GM11168 (cell line): ENCODE data around the gene LGALS16.
"Not testable (repeated sequence)": the region's sequence is repeated elsewhere in the genome, so short reads cannot be mapped to it uniquely, and the experiment has no call there.

Experiments
- in situ Hi-C: fragments of 300-500 bp; cut with MboI; formaldehyde crosslinking; loops from one replicate; pipeline ENCODE4 v1.12.0; 2022; ENCODE audit warnings: low sequenced_read_pairs; ENCODE audit not compliant: unreplicated experiment

Gene LGALS16, protein sequence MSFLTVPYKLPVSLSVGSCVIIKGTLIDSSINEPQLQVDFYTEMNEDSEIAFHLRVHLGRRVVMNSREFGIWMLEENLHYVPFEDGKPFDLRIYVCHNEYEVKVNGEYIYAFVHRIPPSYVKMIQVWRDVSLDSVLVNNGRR

DNA sequence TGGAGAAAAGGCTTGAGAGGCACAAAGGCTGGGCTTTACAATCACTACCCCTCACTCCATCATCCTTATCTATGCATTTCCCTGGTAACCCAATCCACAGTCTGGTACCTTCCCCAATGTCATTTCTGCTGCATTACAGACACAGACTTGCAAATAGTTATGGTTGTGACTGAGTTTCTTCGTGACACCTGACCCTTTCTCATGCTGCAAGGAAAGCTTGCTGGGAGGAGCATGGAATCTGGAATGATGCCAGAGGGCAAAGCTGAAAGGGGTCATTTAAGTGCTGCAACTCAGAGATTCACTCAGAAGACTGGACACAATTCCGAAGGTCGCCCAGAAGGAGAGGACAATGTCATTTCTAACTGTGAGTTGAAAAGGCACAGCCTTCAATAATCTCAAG, at the start of gene LGALS16:
Gene LGALS16 (plus strand): TSS at position 301 of the 400 bp plus-strand sequence. CDS start 49 bp downstream, at position 350.
- in situ Hi-C loops: no loop called here

DNA sequence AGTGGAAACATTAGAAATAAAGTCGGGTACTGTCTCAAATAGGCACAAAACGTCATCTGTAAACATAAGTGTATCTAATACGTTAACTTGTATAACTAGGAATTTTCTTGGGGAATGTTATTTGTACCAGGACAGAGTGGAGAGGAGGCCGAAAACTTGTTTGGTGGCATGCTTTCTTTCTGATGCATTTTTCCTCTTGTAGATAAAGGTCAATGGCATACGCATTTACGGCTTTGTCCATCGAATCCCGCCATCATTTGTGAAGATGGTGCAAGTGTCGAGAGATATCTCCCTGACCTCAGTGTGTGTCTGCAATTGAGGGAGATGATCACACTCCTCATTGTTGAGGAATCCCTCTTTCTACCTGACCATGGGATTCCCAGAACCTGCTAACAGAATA, 48.7 kb upstream of the LGALS16 start:
- in situ Hi-C loops: no loop called here

GRCh38 chr19:39607561-39607960, 48.2 kb upstream of the LGALS16 start:
- in situ Hi-C loops: no loop called here

DNA sequence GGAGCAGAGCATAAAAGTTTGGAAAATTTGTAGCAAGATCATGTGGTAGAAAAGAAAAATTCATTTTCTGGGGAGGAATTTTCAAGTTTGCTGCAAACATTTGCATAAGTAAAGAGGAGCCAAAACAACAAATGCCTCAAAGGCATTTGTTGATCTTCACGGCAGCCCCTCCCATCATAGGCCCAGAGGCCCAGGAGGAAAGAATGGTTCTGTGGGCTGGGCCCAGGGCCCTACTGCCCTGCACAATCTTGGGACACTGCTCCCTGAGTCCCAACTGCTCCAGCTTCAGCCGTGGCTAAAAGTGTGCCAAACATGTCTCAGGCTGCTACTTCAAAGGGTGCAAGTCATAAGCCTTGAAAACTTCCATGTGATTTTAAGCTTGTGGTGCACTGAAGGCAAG, 42.1 kb upstream of the LGALS16 start:
- in situ Hi-C loops: no loop called here

GRCh38 chr19:39617745-39618144, 38.0 kb upstream of the LGALS16 start:
- in situ Hi-C loops: no loop called here

DNA sequence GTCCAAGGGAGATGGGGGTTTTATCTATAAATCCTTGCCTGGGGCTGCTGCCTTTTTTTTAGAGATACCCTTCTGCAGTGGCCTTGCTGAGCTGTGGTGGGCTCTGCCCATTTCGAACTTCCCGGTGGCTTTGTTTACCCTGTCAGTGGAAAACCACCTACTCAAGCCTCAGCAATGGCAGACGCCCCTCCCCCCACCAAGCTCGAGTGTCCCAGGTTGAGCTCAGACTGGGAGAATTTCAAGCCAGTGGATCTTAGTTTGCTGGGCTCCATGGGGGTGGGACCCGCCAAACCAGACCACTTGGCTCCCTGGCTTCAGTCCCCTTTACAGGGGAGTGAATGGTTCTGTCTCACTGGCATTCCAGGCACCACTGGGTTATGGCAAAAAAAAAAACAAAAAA, 31.8 kb upstream of the LGALS16 start:
- in situ Hi-C loops: no loop called here

DNA sequence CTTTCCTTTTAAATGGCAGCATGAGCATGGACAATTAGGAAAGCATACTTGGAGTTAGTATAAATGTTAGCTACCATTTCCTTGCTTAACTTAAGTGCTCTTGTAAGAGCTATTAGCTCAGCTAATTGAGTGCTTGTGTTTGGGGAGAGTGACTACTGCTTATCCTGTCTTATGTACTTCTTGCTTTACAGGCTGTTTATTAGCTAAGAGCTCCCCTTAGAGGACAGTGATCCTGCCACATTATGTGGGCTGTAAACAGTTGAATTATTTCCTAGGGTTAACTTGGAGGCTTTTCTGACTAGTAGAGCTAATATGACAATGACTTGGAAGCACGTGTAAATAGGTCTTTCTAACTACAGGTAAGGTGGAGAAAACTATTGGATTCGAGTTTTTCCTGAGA, 28.1 kb upstream of the LGALS16 start:
- in situ Hi-C loops: not testable (repeated sequence)

DNA sequence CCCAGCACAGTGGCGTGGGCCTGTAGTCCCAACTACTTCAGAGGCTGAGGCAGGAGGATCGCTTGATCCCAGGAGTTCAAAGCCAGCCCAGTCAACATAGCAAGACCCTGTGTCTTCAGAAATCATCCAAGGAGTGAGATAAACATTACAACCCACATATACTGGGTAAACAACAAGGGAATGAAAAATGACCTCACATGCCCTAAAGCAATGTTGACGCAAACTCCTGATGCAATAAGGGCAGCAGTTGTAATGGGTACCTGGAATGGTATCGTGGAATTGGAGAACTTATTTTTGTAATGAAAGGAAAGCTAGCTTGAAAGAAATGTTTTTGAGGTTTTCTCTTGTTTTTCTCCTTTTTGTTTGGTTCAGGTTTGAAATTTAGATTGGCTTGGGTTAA, 24.5 kb upstream of the LGALS16 start:
- in situ Hi-C loops: no loop called here

DNA sequence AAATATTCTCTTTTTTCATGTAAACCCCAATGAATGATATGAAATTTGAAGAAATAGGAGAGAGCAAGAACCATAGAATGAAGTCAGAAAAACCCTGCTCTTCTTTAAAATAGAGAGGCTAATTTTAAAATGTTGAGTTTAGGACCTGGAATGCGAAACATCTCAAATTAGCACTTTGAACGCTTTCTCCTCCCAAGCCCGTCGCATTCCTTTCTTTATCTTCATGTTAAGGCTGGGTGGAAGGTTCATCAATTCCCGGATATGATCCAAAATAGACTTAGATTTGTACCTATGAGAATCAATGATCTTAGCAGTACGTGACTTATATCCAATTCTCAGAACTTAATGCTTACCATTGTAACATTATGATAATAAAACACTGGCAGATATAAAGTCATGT, 24.1 kb upstream of the LGALS16 start:
- in situ Hi-C loops: no loop called here

DNA sequence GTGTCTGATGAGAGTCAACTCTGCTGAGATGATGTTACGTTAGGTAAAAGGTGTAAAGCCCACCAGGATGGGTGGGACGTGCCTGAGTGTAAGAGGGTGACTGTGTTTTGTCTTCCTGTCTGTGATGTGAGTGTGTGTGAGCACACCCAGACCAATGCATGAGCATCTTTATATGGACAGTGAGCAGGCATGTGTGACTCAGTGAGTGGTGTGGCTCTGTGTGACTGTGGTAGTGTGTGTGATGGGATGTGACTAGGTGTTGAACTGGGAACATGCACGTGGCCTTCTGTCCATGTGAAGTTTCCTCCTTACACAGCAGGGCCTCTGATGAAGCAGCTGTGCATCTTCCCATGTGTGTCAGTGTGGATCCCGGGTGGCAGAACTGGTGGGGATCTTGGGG, 17.8 kb upstream of the LGALS16 start:
- in situ Hi-C loops: no loop called here

DNA sequence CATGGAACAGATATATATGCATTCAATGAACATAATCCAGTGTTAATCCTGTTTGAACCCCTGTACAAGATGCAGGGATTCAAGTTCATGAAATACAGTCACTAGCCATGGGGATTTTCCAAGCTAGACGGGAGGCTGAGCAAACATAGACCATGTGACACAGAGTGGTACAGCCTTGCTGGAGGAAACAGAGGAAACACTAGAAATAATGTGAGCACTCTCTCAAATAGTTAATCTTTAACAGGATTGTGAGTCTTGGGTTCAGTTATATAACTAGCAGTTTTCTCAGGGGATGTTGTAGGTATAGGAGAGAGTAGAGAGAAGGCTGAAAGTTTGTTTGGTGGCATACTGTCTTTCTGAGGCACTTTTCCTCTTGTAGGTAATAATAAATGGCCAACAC, 13.9 kb upstream of the LGALS16 start:
- in situ Hi-C loops: no loop called here

DNA sequence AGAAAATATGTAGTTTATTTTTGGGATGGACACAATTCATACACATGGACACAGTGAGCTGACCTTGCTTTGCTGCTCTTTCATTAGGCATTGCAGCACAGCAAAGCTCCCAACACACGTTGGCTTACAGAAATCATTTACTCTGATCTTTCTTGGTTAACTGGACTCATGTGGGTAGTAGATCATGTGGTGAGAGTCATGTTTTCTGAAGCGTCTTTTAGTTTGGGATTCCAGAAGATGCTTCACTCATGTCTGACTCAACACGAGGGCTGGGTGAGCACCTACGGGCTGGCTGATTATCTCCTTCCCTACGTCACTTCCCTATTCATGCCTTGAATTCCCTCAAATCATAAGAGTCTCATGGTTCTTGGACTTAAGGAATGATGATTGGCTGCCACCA, 12.1 kb upstream of the LGALS16 start:
- in situ Hi-C loops: no loop called here

GRCh38 chr19:39645800-39646411, 9.8 kb upstream of the LGALS16 start:
- in situ Hi-C loops: no loop called here

DNA sequence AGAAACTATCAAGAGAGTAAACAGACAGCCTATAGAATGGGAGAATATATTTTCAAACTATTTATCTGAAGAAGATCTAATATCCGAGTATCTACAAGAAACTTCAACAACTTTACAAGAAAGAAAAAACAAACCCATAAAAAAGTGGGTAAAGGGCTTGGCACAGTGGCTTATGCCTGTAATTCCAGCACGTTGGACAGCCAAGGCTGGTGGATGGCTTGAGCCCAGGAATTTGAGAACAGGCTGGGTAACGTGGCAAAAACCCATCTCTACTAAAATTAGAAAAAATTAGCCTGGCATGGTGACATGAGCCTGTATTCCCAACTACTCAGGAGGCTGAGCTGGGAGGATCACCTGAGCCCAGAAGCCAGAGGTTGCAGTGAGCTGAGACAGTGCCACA, 7.8 kb upstream of the LGALS16 start:
- in situ Hi-C loops: no loop called here

DNA sequence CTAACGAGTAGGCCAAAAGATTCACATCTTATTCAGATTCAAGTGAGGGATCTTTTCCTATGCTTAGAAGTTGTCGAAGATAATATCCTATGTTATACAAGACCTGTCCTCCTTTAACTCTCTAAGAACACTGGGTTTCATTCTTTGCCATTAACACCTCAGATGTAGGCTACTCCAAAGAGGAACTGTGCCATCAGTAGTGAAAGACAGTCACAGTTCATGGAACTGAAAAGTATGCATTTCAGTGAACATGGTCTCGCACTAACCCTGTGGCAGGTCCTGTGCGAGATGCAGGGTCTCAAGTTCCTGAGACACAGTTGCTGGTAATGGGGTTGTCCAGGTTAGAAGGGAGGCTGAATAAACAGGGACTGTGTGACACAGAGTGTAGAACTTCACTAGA, 4.1 kb downstream of the LGALS16 start:
- in situ Hi-C loops: no loop called here

DNA sequence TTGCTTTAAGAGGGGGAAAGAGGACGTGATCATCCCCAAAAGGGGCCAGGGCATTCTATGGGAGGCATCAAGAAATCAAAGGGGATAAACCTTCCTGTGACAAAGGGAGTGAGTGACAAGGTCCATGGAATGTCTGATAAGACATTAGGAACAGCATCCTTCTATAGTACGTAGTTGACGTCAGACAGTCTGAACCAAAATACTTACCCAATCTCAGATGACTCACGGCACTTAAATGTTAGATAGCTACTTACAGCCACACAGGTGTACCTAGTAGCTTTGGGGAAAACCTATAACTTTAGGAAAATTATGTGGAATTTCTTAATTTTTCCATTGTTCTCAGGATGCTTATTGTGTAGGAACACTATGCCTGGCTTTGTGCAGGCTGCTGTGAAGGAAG, 4.9 kb downstream of the LGALS16 start:
- in situ Hi-C loops: no loop called here

- in situ Hi-C loops: no loop called here
These were observed 5.9 kb downstream of the LGALS16 start for GRCh38 chr19:39661565-39661964.

DNA sequence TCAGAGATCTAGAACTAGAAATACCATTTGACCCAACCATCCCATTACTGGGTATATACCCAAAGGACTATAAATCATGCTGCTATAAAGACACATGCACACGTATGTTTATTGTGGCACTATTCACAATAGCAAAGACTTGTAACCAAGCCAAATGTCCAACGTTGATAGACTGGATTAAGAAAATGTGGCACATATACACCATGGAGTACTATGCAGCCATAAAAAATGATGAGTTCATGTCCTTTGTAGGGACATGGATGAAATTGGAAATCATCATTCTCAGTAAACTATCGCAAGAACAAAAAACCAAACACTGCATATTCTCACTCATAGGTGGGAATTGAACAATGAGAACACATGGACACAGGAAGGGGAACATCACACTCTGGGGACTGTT, 14.1 kb downstream of the LGALS16 start:
- in situ Hi-C loops: loop anchor here (5.0 kb wide), 1 partner anchor 123 kb away; no protein-coding TSS in a partner anchor

- in situ Hi-C loops: loop anchor here (5.0 kb wide), 1 partner anchor 124 kb away; no protein-coding TSS in a partner anchor
These were observed 15.3 kb downstream of the LGALS16 start for GRCh38 chr19:39670998-39671397.

DNA sequence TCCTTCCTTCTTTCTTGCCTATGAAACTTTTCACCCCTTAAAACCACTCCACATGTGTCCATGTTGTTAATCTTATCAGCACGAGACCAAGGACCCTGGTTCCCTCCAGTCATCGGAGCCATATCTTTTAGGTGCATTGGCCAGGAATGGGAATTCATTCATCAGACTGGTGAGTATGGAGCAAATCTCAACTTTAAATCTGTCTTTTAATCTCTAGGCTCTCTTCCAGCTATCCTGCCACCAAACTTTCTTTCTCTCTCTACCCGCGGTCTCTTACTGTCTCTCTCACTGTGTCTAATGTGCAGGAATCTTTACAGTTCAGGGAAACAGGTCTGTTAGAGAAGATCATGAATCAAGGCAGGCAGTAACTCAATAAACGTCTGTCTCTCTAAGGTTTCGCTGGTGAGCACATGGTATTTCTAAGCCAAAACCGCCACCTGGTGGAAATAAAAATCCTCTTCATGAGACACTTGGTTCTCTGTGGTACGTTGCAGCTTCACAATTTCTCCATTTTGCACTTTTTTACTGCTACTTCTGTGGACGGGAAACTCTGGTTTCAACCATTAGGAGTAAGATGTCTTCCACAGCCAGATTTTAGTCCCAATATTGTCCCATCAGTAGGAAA, 16.1 kb downstream of the LGALS16 start:
- in situ Hi-C loops: loop anchor here (5.0 kb wide), 1 partner anchor 125 kb away; no protein-coding TSS in a partner anchor

- in situ Hi-C loops: loop anchor here (5.0 kb wide), 1 partner anchor 125 kb away; no protein-coding TSS in a partner anchor
These were observed 16.8 kb downstream of the LGALS16 start for GRCh38 chr19:39672473-39672872.

DNA sequence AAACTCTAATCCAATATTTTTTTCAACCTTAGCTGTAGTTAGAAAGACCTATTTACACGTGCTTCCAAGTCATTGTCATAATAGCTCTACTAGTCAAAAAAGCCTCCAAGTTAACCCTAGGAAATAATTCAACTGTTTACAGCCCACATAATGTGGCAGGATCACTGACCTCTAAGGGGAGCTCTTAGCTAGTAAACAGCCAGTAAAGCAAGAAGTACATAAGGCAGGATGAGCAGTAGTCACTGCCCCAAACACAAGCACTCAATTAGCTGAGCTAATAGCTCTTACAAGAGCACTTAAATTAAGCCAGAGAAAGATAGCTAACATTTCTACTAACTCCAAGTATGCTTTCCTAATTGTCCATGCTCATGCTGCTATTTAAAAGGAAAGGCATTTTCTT, 18.1 kb downstream of the LGALS16 start:
- in situ Hi-C loops: loop anchor here (5.0 kb wide), 1 partner anchor 127 kb away; no protein-coding TSS in a partner anchor
